CD14-positive monocyte (primary cell): Measurements from ENCODE around the gene LAMP5. TPM values are rescaled to one million over a fixed set of nuclear protein-coding genes. Genes with fewer than 3 reads are reported as not detected.
A peak's percentile ranks its signal among the peaks of the same experiment; 100 is the strongest.

Experiments
- DNase-seq, 3 donors: peaks; one replicate each; pipeline ENCODE4 v3.0.0-alpha.2; 2011 to 2022
- H2AFZ ChIP-seq: 2 replicates; pipeline ENCODE4 v1.6.0; 2012; ENCODE audit warnings: mild to moderate bottlenecking, low read depth, low read length, inconsistent platforms; ENCODE audit not compliant: insufficient read depth, poor library complexity, severe bottlenecking
- H3K27ac ChIP-seq, 2 donors: 1 replicate in 1 of 2; 2 replicates in 1 of 2; pipeline ENCODE4 v1.5.1; 2012 to 2013; ENCODE audit warnings: low read length in 2 of 2, control low read depth in 1 of 2, inconsistent platforms in 1 of 2, low read depth in 1 of 2, mild to moderate bottlenecking in 1 of 2
- H3K27me3 ChIP-seq, 2 donors: one replicate each; pipeline versions ENCODE4 v1.6.0 to v1.6.1; 2011 to 2013; ENCODE audit warnings: low read length in 2 of 2; ENCODE audit not compliant: control insufficient read depth in 2 of 2, insufficient read depth in 2 of 2
- H3K36me3 ChIP-seq, 2 donors: replicated peaks in 1 of 2; 1 replicate in 1 of 2; 2 replicates in 1 of 2; pipeline versions ENCODE4 v1.5.1 to v1.6.1; 2012 to 2013; ENCODE audit warnings: low read length in 2 of 2, control low read depth in 1 of 2, inconsistent platforms in 1 of 2, mild to moderate bottlenecking in 1 of 2; ENCODE audit not compliant: insufficient read depth in 2 of 2, control insufficient read depth in 1 of 2
- H3K4me1 ChIP-seq, 2 donors: 1 replicate in 1 of 2; 2 replicates in 1 of 2; pipeline versions ENCODE4 v1.5.1 to v1.6.1; 2012 to 2013; ENCODE audit warnings: low read length in 2 of 2, control low read depth in 1 of 2, inconsistent platforms in 1 of 2, mild to moderate bottlenecking in 1 of 2, moderate library complexity in 1 of 2; ENCODE audit not compliant: insufficient read depth in 2 of 2, control insufficient read depth in 1 of 2
- H3K4me2 ChIP-seq: replicated peaks from 2 replicates; pipeline ENCODE3; 2012; ENCODE audit warnings: low read length, moderate library complexity, mild to moderate bottlenecking; ENCODE audit not compliant: poor library complexity, severe bottlenecking; ENCODE audit errors: extremely low read depth
- H3K4me3 ChIP-seq, 3 experiments: fragments of 200-600 bp in 1 of 3; sonication (generic) in 1 of 3; replicated peaks in 1 of 3; 1 replicate in 2 of 3; 2 replicates in 1 of 3; pipeline ENCODE4 v1.5.1; 2011 to 2013; ENCODE audit warnings: low read length in 3 of 3, mild to moderate bottlenecking in 3 of 3, control low read depth in 2 of 3, low read depth in 2 of 3, inconsistent platforms in 1 of 3, moderate library complexity in 1 of 3
- H3K79me2 ChIP-seq: 2 replicates; pipeline ENCODE4 v1.6.0; 2012; ENCODE audit warnings: mild to moderate bottlenecking, control low read depth, inconsistent platforms, low read length, moderate library complexity; ENCODE audit not compliant: insufficient read depth
- H3K9ac ChIP-seq: 2 replicates; pipeline ENCODE4 v1.6.0; 2017; ENCODE audit warnings: low read length, mild to moderate bottlenecking; ENCODE audit not compliant: insufficient read depth, poor library complexity, severe bottlenecking
- H3K9me3 ChIP-seq, 2 donors: replicated peaks in 1 of 2; 1 replicate in 1 of 2; 2 replicates in 1 of 2; pipeline versions ENCODE4 v1.5.1 to v1.6.1; 2012 to 2013; ENCODE audit warnings: low read length in 2 of 2, control low read depth in 1 of 2; ENCODE audit not compliant: control insufficient read depth in 1 of 2, insufficient read depth in 1 of 2
- H4K20me1 ChIP-seq: 2 replicates; pipeline ENCODE4 v1.6.0; 2012; ENCODE audit warnings: mild to moderate bottlenecking, low read length, control low read depth, moderate library complexity; ENCODE audit not compliant: insufficient read depth
- H3K27ac Mint-ChIP-seq, 7 donors: one replicate each; pipeline ENCODE4 v1.8.0; 2020; ENCODE audit warnings: mild to moderate bottlenecking in 7 of 7, mixed read lengths in 7 of 7, moderate library complexity in 6 of 7, inconsistent platforms in 2 of 7
- H3K27me3 Mint-ChIP-seq, 3 donors: one replicate each; pipeline ENCODE4 v1.8.0; 2021 to 2022; ENCODE audit warnings: low read depth in 3 of 3, mild to moderate bottlenecking in 3 of 3, mixed read lengths in 3 of 3, moderate library complexity in 3 of 3, inconsistent platforms in 1 of 3
- H3K36me3 Mint-ChIP-seq, 2 donors: one replicate each; pipeline ENCODE4 v1.8.0; 2020; ENCODE audit warnings: mixed read lengths in 2 of 2, inconsistent platforms in 1 of 2, mild to moderate bottlenecking in 1 of 2
- H3K4me1 Mint-ChIP-seq: one replicate; pipeline ENCODE4 v1.8.0; 2020; ENCODE audit warnings: mild to moderate bottlenecking, mixed read lengths
- H3K4me3 Mint-ChIP-seq, 2 donors: one replicate each; pipeline ENCODE4 v1.8.0; 2020; ENCODE audit warnings: mild to moderate bottlenecking in 2 of 2, mixed read lengths in 2 of 2, moderate library complexity in 1 of 2
- H3K9me3 Mint-ChIP-seq, 7 donors: one replicate each; pipeline ENCODE4 v1.8.0; 2020 to 2022; ENCODE audit warnings: mixed read lengths in 7 of 7, mild to moderate bottlenecking in 6 of 7, moderate library complexity in 6 of 7, inconsistent platforms in 2 of 7
- WGBS: methylation state at CpG from one replicate; pipeline ENCODE4 v1.1.5; 2013; ENCODE audit warnings: missing lambda C conversion rate; ENCODE audit not compliant: insufficient coverage; 5-methylcytosine and 5-hydroxymethylcytosine counted together
- intact Hi-C, 2 donors: fragments of 100-400 bp; cut with micrococcal nuclease; formaldehyde crosslinking; loops; one replicate each; pipeline versions ENCODE4 v1.15.0 to v1.15.1; 2023
- polyA plus RNA-seq, 3 donors: library from polyadenylated mRNA; depleted of rRNA in 1 of 3; unstranded in 2 of 3; stranded (reverse) in 1 of 3; fragments of 300-500 nt in 2 of 3; fragments of >200 nt in 1 of 3; fragmentation: Illumina TruSeq in 2 of 3; gene quantifications; 1 replicate in 2 of 3; 2 replicates in 1 of 3; pipeline ENCODE4 v1.2.3, GENCODE V29; 2012 to 2021
- TF ChIP-seq, protein P1 (sequence below): fragments of 200-600 bp; IDR thresholded peaks from one replicate; pipeline ENCODE4 v1.8.0; 2022; ENCODE audit warnings: antibody characterized with exemption, mild to moderate bottlenecking

The LAMP5 gene
- polyA plus RNA-seq, 3 donors = 0.92 to 2.6 (median 1.5) TPM

DNA sequence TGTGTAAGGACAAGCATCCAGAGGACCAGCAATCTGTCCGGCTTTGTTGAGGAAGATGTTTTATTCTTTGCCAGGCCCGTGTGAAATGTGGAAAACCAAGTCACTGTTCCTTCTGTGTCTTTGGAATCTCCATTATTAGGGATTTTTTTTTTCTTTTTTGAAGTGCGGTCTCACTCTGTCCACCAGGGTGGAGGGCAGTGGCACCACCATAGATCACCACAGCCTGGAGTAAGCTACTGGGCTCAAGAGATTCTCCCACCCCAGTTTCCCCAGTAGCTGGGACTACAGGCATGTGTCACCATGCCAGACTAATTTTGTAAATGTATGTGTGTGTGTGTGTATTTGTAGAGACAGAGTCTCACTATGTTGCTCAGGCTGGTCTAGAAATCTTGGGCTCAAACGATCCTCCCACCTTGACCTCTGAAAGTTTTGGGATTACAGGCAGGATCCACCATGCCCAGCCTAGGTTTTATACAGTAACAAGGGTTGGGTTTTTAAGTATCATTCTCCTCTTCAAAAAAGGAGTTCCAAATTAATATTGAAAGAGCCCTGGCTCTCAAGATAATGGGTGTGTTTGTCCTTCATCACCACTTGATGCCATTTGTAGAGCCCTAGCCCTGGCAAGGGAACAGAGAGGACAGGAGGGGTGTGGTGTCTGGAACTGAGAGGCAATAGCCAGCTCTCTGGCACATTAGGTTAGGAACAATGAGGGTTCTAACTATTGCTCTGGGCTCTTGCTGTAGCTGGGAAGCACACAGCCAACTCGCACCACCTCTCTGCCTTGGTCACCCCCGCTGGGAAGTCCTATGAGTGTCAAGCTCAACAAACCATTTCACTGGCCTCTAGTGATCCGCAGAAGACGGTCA, 3.1 kb downstream of the LAMP5 start:
- Mint-ChIP-seq H3K27me3 (peaks cover 61 to 68% (median 66%) of the 10 kb centered on the region in 3 donors), H3K9me3 (peaks cover 0 to 16% (median 6%) of the 10 kb centered on the region in 7 donors), H3K36me3 (peaks cover 21 to 25% of the 10 kb centered on the region in 2 donors), H3K4me3 (peak overlapping the region in 1 of 2 donors; percentile 92), H3K4me1 (peaks cover 37% of the 10 kb centered on the region), H3K27ac (no peak overlapping the region)
- no peak overlapping the region for H3K9ac ChIP-seq
- no peaks in the 10 kb centered on the region for H3K79me2 ChIP-seq
- no peak overlapping the region for H3K27ac ChIP-seq
- DNase-seq = no peak
- peak overlapping the region in 1 of 3 experiments; percentile 76 for H3K4me3 ChIP-seq
- H2AFZ ChIP-seq = no peak overlapping the region
- no peaks in the 10 kb centered on the region for H4K20me1 ChIP-seq
- H3K9me3 ChIP-seq = peaks cover 0 to 3% of the 10 kb centered on the region in 2 donors
- H3K36me3 ChIP-seq = peaks cover 0 to 4% of the 10 kb centered on the region in 2 donors
- TF ChIP-seq, protein P1, sequence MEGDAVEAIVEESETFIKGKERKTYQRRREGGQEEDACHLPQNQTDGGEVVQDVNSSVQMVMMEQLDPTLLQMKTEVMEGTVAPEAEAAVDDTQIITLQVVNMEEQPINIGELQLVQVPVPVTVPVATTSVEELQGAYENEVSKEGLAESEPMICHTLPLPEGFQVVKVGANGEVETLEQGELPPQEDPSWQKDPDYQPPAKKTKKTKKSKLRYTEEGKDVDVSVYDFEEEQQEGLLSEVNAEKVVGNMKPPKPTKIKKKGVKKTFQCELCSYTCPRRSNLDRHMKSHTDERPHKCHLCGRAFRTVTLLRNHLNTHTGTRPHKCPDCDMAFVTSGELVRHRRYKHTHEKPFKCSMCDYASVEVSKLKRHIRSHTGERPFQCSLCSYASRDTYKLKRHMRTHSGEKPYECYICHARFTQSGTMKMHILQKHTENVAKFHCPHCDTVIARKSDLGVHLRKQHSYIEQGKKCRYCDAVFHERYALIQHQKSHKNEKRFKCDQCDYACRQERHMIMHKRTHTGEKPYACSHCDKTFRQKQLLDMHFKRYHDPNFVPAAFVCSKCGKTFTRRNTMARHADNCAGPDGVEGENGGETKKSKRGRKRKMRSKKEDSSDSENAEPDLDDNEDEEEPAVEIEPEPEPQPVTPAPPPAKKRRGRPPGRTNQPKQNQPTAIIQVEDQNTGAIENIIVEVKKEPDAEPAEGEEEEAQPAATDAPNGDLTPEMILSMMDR = no peak
- H3K4me1 ChIP-seq = peaks cover 27 to 34% of the 10 kb centered on the region in 2 donors
- H3K27me3 ChIP-seq = peaks cover 42 to 61% of the 10 kb centered on the region in 2 donors
- intact Hi-C loops = no loop called here
- 39% methylated on average over 2 of the region's 8 CpGs for WGBS
- no peak overlapping the region for H3K4me2 ChIP-seq

DNA sequence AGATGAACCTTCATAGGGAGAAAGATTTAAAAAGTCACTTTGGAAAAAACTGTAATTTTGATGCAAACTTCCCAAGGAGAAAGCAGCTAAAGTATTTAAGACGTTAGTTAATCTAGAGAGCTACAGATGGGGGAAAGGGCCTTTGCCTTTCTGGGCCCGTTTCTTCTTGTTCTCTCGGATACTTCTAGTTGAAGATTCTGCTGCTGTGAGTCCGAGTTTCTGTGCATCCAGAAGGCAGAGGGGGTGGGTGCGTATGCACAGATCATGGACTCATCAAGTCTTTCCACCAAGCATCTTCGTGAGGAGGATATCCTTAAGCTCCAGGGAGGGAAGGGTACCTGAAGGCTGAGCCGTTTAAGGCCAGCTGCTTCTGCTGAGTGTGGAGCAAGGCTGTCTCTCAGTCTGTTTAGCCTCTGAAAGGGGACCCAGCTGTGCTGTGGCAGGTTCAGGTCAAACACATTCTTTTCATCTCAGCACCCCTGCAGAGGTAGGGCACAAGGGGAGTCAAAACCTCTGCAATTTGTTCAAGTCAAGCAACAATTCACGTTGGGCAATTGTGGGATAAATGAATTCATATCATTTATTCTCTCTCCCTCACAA, 4.3 kb downstream of the LAMP5 start:
- H3K9ac ChIP-seq = no peak overlapping the region
- H3K4me3 Mint-ChIP-seq = peak overlapping the region in 1 of 2 donors; percentile 59
- H3K9me3 ChIP-seq = peaks cover 0 to 3% of the 10 kb centered on the region in 2 donors
- peaks cover 43% of the 10 kb centered on the region for H3K4me1 Mint-ChIP-seq
- H3K79me2 ChIP-seq = no peaks in the 10 kb centered on the region
- no peak overlapping the region for H3K4me3 ChIP-seq
- peaks cover 21 to 25% of the 10 kb centered on the region in 2 donors for H3K36me3 Mint-ChIP-seq
- H3K9me3 Mint-ChIP-seq = peaks cover 0 to 16% (median 6%) of the 10 kb centered on the region in 7 donors
- no peak overlapping the region for H3K4me2 ChIP-seq
- peak overlapping the region in 1 of 7 donors; percentile 49 for H3K27ac Mint-ChIP-seq
- no peak for DNase-seq
- peaks cover 34 to 41% of the 10 kb centered on the region in 2 donors for H3K4me1 ChIP-seq
- WGBS = 35% methylated on average over 5 of the region's 8 CpGs
- no peak overlapping the region for H3K27ac ChIP-seq
- peaks cover 42 to 50% of the 10 kb centered on the region in 2 donors for H3K27me3 ChIP-seq
- H4K20me1 ChIP-seq = no peaks in the 10 kb centered on the region
- H2AFZ ChIP-seq = no peak overlapping the region
- peaks cover 53 to 59% (median 58%) of the 10 kb centered on the region in 3 donors for H3K27me3 Mint-ChIP-seq
- TF ChIP-seq, protein P1 = no peak
- intact Hi-C loops = no loop called here
- H3K36me3 ChIP-seq = peaks cover 0 to 4% of the 10 kb centered on the region in 2 donors
